ENCODE measurements around the gene SAP25.

SAP25 gene

DNA sequence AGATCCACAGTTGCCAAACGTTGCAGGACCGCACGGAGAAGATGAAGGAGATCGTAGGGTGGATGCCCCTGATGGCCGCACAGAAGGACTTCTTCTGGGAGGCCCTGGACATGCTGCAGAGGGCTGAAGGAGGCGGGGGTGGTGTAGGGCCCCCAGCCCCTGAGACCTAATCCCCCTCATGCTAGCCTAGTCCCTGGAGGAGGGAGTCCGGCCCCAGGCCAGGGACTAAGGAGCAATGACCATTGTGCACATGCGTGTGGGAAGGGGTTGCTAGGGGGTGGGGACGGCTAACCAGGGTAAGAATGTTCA is 27.0 kb upstream of the SAP25 start:
- Histone ChIP-seq H3K27ac (ENCODE audit: low read length) (no peak overlapping the region), H3K27me3 (replicated peaks; ENCODE audit: insufficient read depth, low read length) (peaks cover 66% of the 10 kb centered on the region), H3K79me2 (ENCODE audit: low read length) (no peaks in the 10 kb centered on the region), H2AFZ (ENCODE audit: low read length) (no peak overlapping the region), H3F3A (ENCODE audit: insufficient read depth, low read length) (no peaks in the 10 kb centered on the region), H3K4me2 (ENCODE audit: low read depth, low read length) (no peak overlapping the region), H3K9ac (ENCODE audit: low read length) (no peak overlapping the region), H3K36me3 (replicated peaks; ENCODE audit: insufficient read depth, low read length) (no peaks in the 10 kb centered on the region), H3K4me3 (ENCODE audit: low read length) (no peak overlapping the region), H3K4me1 (ENCODE audit: low read length) (no peaks in the 10 kb centered on the region; the same call in 1 of the 2 replicates), H4K20me1 (ENCODE audit: insufficient read depth, low read length) (no peaks in the 10 kb centered on the region), H3K9me3 (replicated peaks; ENCODE audit: insufficient read depth, low read length) (no peaks in the 10 kb centered on the region), H3K9me2 (replicated peaks; ENCODE audit: insufficient read depth, low read length) (no peaks in the 10 kb centered on the region)
- TF ChIP-seq EZH2 (optimal IDR thresholded peaks at IDR 0.05; ENCODE audit: low read depth, low read length) (no peak), CTCF (IDR thresholded peaks at IDR 0.05; ENCODE audit: low read length) (no peak), EZH2phosphoT487 (IDR thresholded peaks at IDR 0.05; ENCODE audit: low read length) (no peak)
- no peak for DNase-seq

- H3K4me3 ChIP-seq (ENCODE audit: low read length) = no peak overlapping the region
- H4K20me1 ChIP-seq (ENCODE audit: insufficient read depth, low read length) = no peaks in the 10 kb centered on the region
- DNase-seq = no peak
- no peak for TF ChIP-seq EZH2phosphoT487 (IDR thresholded peaks at IDR 0.05; ENCODE audit: low read length)
- TF ChIP-seq CTCF (IDR thresholded peaks at IDR 0.05; ENCODE audit: low read length) = peak; percentile 35
- no peak for TF ChIP-seq EZH2 (optimal IDR thresholded peaks at IDR 0.05; ENCODE audit: low read depth, low read length)
- H3K79me2 ChIP-seq (ENCODE audit: low read length) = no peaks in the 10 kb centered on the region
- no peak overlapping the region for H2AFZ ChIP-seq (ENCODE audit: low read length)
- no peak overlapping the region for H3K27ac ChIP-seq (ENCODE audit: low read length)
- no peaks in the 10 kb centered on the region for H3K9me3 ChIP-seq (replicated peaks; ENCODE audit: insufficient read depth, low read length)
- peaks cover 65% of the 10 kb centered on the region for H3K27me3 ChIP-seq (replicated peaks; ENCODE audit: insufficient read depth, low read length)
- no peak overlapping the region for H3K4me2 ChIP-seq (ENCODE audit: low read depth, low read length)
- H3K9ac ChIP-seq (ENCODE audit: low read length) = no peak overlapping the region
- no peaks in the 10 kb centered on the region for H3K9me2 ChIP-seq (replicated peaks; ENCODE audit: insufficient read depth, low read length)
- H3K4me1 ChIP-seq (ENCODE audit: low read length) = no peaks in the 10 kb centered on the region; the same call in 1 of the 2 replicates
- H3F3A ChIP-seq (ENCODE audit: insufficient read depth, low read length) = no peaks in the 10 kb centered on the region
- no peaks in the 10 kb centered on the region for H3K36me3 ChIP-seq (replicated peaks; ENCODE audit: insufficient read depth, low read length)
Observed at GRCh38 chr7:100599911-100600729, 26.4 kb upstream of the SAP25 start.

GRCh38 chr7:100598425-100598824 is 24.7 kb upstream of the SAP25 start:
- no peaks in the 10 kb centered on the region for H3K79me2 ChIP-seq (ENCODE audit: low read length)
- no peak overlapping the region for H3K9ac ChIP-seq (ENCODE audit: low read length)
- no peak overlapping the region for H3K4me2 ChIP-seq (ENCODE audit: low read depth, low read length)

More at GRCh38 chr7:100598425-100598824, 24.7 kb upstream of the SAP25 start:
- Histone ChIP-seq H3K4me1 (ENCODE audit: low read length) (no peaks in the 10 kb centered on the region), H3K4me3 (ENCODE audit: low read length) (no peak overlapping the region), H3F3A (ENCODE audit: insufficient read depth, low read length) (no peaks in the 10 kb centered on the region), H3K9me3 (replicated peaks; ENCODE audit: insufficient read depth, low read length) (no peaks in the 10 kb centered on the region), H4K20me1 (ENCODE audit: insufficient read depth, low read length) (no peaks in the 10 kb centered on the region), H2AFZ (ENCODE audit: low read length) (no peak overlapping the region), H3K27ac (ENCODE audit: low read length) (no peak overlapping the region), H3K27me3 (replicated peaks; ENCODE audit: insufficient read depth, low read length) (peaks cover 66% of the 10 kb centered on the region), H3K36me3 (replicated peaks; ENCODE audit: insufficient read depth, low read length) (no peaks in the 10 kb centered on the region), H3K9me2 (replicated peaks; ENCODE audit: insufficient read depth, low read length) (no peaks in the 10 kb centered on the region)
- TF ChIP-seq CTCF (IDR thresholded peaks at IDR 0.05; ENCODE audit: low read length) (no peak), EZH2 (optimal IDR thresholded peaks at IDR 0.05; ENCODE audit: low read depth, low read length) (no peak), EZH2phosphoT487 (IDR thresholded peaks at IDR 0.05; ENCODE audit: low read length) (no peak)
- no peak for DNase-seq

Data from MM.1S (cell line).